Gastrocnemius medialis (tissue), 4 donors: ENCODE measurements around the gene ISOC2. TPM values are rescaled to one million over a fixed set of nuclear protein-coding genes. Genes with fewer than 3 reads are reported as not detected.

ENCODE experiments used
- ATAC-seq, 2 donors: fragments of 150-250 bp; one replicate each; pipeline ENCODE4 v1.9.1; 2016
- DNase-seq, 2 donors: peaks; one replicate each; pipeline ENCODE4 v3.0.0-alpha.2; 2019
- H3K27ac ChIP-seq, 4 donors: fragments of 200-600 bp; sonication (generic); 1 replicate in 1 of 4; 2 replicates in 3 of 4; pipeline ENCODE4 v1.5.1; 2016 to 2018; ENCODE audit warnings: mild to moderate bottlenecking in 2 of 4, moderate library complexity in 1 of 4
- H3K27me3 ChIP-seq, 3 donors: fragments of 200-600 bp; sonication (generic) in 2 of 3; 1 replicate in 1 of 3; 2 replicates in 2 of 3; pipeline versions ENCODE4 v1.5.1 to v1.6.0; 2016 to 2019; ENCODE audit warnings: mild to moderate bottlenecking in 1 of 3, moderate library complexity in 1 of 3
- H3K36me3 ChIP-seq, 2 donors: fragments of 200-600 bp; sonication (generic) in 1 of 2; one replicate each; pipeline ENCODE4 v1.5.1; 2017 to 2018
- H3K4me1 ChIP-seq, 2 donors: fragments of 200-600 bp; sonication (generic) in 1 of 2; one replicate each; pipeline ENCODE4 v1.5.1; 2016 to 2017; ENCODE audit warnings: mild to moderate bottlenecking in 2 of 2
- H3K4me3 ChIP-seq, 4 donors: fragments of 200-600 bp; sonication (generic) in 3 of 4; 1 replicate in 1 of 4; 2 replicates in 3 of 4; pipeline ENCODE4 v1.5.1; 2016 to 2019; ENCODE audit warnings: mild to moderate bottlenecking in 2 of 4
- H3K9me3 ChIP-seq, 3 donors: fragments of 200-600 bp; sonication (generic) in 2 of 3; 1 replicate in 1 of 3; 2 replicates in 2 of 3; pipeline ENCODE4 v1.5.1; 2016 to 2019
- POLR2A ChIP-seq, 2 donors: fragments of 450-650 bp; IDR thresholded peaks; one replicate each; pipeline ENCODE4 v1.6.1; 2017; ENCODE audit warnings: antibody characterized with exemption in 2 of 2, mild to moderate bottlenecking in 2 of 2, moderate library complexity in 2 of 2
- in situ Hi-C, 4 donors: fragments of 200-750 bp; cut with MboI; loops; one replicate each; pipeline versions ENCODE4 v1.15.0 to v1.8.0; 2017; ENCODE audit warnings: low sequenced_read_pairs in 4 of 4
- intact Hi-C: fragments of 100-400 bp; cut with DNase I; formaldehyde crosslinking; loops from one replicate; pipeline ENCODE4 v1.15.1; 2023; ENCODE audit warnings: low total_unique reads
- total RNA-seq, 4 donors: library from RNA; depleted of rRNA; stranded (reverse); fragments of >200 nt; gene quantifications; one replicate each; pipeline versions ENCODE4 v1.1.0 to v1.2.3, GENCODE V29; 2016
- TF ChIP-seq, protein P1 (sequence below), 5 experiments: fragments of 450-650 bp in 3 of 5; fragments of 200-600 bp in 2 of 5; sonication (generic) in 2 of 5; IDR thresholded peaks in 4 of 5; conservative IDR thresholded peaks in 1 of 5; 1 replicate in 4 of 5; 2 replicates in 1 of 5; pipeline ENCODE4 v1.5.1; 2016 to 2019; ENCODE audit warnings: antibody characterized with exemption in 5 of 5, mild to moderate bottlenecking in 3 of 5, moderate library complexity in 3 of 5

The ISOC2 gene
- total RNA-seq, 4 donors from 2014 or later, result 59.7 to 101 (median 88.7) TPM

DNA sequence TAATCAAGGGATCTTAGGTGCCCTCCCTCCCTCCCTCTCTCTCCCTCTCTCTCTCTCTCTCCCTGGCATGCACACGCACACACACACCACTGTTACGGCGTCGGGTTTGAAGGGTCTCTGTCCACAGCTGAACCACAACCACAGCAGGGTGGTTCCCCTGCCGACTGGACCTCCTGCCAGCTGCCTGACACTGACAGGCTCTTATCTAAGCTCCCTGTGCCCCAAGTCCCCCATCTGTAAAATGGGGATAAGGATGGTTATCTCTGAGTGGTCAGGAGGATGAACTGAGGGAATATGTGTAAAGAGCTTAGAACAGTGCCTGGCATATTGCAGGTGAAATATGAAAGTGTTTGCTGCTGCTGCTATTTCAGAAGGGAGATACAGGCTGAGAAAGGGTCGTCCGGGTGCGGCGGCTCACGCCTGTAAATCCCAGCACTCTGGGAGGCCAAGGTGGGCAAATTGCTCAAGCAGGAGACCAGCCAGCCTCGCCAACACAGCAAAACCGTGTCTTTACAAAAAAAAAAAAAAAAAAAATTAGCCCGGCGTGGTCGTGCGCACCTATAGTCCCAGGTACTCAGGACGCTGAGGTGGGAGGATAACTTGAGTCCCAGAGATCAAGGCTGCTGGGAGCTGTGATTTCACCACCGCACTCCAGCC, 17.5 kb downstream of the ISOC2 start:
- no peak for TF ChIP-seq POLR2A (IDR thresholded peaks at IDR 0.05)
- TF ChIP-seq, protein P1, sequence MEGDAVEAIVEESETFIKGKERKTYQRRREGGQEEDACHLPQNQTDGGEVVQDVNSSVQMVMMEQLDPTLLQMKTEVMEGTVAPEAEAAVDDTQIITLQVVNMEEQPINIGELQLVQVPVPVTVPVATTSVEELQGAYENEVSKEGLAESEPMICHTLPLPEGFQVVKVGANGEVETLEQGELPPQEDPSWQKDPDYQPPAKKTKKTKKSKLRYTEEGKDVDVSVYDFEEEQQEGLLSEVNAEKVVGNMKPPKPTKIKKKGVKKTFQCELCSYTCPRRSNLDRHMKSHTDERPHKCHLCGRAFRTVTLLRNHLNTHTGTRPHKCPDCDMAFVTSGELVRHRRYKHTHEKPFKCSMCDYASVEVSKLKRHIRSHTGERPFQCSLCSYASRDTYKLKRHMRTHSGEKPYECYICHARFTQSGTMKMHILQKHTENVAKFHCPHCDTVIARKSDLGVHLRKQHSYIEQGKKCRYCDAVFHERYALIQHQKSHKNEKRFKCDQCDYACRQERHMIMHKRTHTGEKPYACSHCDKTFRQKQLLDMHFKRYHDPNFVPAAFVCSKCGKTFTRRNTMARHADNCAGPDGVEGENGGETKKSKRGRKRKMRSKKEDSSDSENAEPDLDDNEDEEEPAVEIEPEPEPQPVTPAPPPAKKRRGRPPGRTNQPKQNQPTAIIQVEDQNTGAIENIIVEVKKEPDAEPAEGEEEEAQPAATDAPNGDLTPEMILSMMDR (IDR thresholded peaks at IDR 0.05 in 4 of 5, conservative IDR thresholded peaks at IDR 0.05 in 1 of 5), result no peak
- DNase-seq (no peak), ATAC-seq (no peak)
- Histone ChIP-seq H3K27ac (no peak overlapping the region), H3K4me1 (no peaks in the 10 kb centered on the region), H3K27me3 (peaks cover 63 to 78% (median 64%) of the 10 kb centered on the region in 3 donors), H3K9me3 (no peaks in the 10 kb centered on the region), H3K4me3 (no peak overlapping the region), H3K36me3 (no peaks in the 10 kb centered on the region)
- intact Hi-C loops, result no loop called here
- in situ Hi-C loops, result no loop called here

DNA sequence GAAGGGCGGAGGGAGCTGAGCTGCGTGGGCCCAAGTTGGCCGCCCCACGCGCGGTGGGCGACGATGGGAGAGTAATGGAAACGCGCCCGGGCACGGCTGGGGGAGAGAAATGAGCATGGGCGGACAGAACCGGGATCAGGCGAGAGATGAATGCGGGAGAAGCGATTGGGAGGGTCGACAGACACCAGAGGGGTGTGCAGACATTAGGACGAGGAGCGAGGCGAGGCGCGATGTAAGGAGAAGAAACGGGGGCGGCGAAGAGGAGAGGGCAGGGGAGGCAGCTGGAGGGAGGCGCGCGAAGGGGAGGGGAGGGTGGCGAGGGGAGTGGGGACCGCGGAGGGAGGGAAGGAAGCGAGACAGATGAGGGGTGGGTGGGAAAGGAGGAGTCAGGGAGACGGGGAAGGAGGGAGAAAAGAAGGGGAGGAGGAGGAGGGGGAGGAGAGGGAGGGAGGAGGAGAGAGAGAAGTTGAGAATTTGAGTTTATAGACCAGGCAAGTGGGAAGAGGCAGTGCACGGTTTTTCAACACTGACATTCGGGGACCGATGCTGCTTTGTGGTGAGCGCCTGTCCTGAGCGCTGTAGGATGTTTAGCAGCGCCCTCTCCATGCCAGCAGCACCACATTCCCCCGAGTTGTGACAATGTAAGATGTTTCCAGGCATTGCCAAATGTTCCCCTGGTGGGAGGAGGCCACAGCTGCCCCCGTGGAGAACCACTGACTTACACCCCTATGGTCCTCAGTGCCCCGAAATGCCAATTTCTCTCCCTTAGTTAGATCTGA, 18.2 kb downstream of the ISOC2 start, which contains the start of gene SHISA7:
Gene SHISA7, minus strand, starts transcription at position 256 of the 779 bp plus-strand sequence. CDS start 437 bp downstream, outside the sequence.
- no peaks in the 10 kb centered on the region for H3K4me1 ChIP-seq
- DNase-seq, result no peak
- no peaks in the 10 kb centered on the region for H3K36me3 ChIP-seq
- peaks cover 70 to 82% (median 70%) of the 10 kb centered on the region in 3 donors for H3K27me3 ChIP-seq
- H3K9me3 ChIP-seq, result no peaks in the 10 kb centered on the region
- intact Hi-C loops, result no loop called here
- TF ChIP-seq, protein P1 (IDR thresholded peaks at IDR 0.05 in 4 of 5, conservative IDR thresholded peaks at IDR 0.05 in 1 of 5), result no peak
- TF ChIP-seq POLR2A (IDR thresholded peaks at IDR 0.05), result no peak
- no peak for ATAC-seq
- in situ Hi-C loops, result no loop called here
- H3K27ac ChIP-seq, result no peak within 1 kb of the TSS
- no peak within 1 kb of the TSS for H3K4me3 ChIP-seq

DNA sequence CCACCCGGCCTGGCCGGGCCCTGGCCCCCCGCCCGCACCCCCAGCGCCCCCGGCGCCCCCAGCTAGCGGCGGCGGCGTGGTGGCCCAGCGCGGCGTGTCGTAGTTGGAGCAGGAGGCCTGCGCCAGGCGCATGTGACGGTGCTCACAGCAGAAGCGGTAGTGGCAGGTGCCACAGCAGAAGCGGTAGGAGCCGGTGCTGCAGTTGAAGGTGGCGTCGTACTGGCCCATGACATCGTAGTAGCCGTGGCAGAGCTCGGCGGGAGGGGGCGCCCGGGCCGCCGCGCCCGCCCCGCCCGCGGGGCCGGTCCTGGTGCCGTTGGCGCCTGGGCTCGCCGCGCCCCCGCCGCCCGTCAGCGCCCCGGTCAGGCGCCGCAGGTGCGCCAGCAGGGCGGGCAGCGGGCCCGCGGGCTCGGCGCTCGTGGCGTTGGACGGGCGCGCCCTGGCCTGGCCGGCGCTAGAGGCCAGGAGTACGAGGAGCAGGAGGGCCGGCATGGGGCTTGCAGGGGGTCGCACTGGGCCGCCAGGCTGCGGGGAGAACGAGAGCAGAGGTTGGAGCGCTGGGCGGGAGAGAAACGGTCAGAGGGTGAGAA, 19.0 kb downstream of the ISOC2 start:
- no peak for TF ChIP-seq POLR2A (IDR thresholded peaks at IDR 0.05)
- TF ChIP-seq, protein P1 (IDR thresholded peaks at IDR 0.05 in 4 of 5, conservative IDR thresholded peaks at IDR 0.05 in 1 of 5), result no peak
- ATAC-seq (no peak), DNase-seq (no peak)
- H3K9me3 ChIP-seq, result no peaks in the 10 kb centered on the region
- H3K27me3 ChIP-seq, result peaks cover 74 to 83% (median 77%) of the 10 kb centered on the region in 3 donors
- intact Hi-C loops, result no loop called here
- H3K4me1 ChIP-seq, result no peaks in the 10 kb centered on the region
- no peak overlapping the region for H3K4me3 ChIP-seq
- no peaks in the 10 kb centered on the region for H3K36me3 ChIP-seq
- in situ Hi-C loops, result no loop called here
- no peak overlapping the region for H3K27ac ChIP-seq

DNA sequence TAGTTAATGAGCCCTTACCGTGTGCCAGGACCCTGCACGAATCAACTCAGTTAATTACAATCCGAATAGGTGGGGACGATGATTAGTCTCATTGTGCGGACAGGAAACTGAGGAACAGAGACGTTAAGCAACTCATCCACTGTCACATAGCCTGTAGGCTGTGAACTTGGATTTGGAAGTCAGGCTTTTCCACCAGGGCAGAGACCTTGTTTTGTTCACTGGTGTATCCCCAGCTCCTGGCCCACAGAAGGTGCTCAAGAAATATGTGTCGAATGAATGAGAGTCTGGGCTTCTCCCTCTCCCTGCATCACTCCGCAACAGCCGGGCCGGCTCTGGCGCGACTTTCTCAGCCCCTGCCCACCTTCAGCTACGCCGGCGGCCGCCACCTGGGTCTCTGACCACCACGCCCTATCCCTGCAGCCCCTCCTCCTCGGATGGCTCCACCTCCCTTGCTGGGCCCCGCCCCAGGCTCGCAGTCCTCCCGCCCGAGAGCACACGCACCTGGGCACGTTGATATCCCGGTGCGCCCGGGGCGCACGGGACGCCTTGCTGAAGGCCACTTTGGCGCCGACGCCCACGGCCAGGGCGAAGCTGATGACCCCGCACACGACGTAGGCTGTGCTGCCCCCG, 19.6 kb downstream of the ISOC2 start:
- in situ Hi-C loops (no loop called here), intact Hi-C loops (no loop called here)
- H3K27me3 ChIP-seq, result peaks cover 69 to 81% (median 80%) of the 10 kb centered on the region in 3 donors
- no peaks in the 10 kb centered on the region for H3K4me1 ChIP-seq
- TF ChIP-seq, protein P1 (IDR thresholded peaks at IDR 0.05 in 4 of 5, conservative IDR thresholded peaks at IDR 0.05 in 1 of 5), result no peak
- no peak for TF ChIP-seq POLR2A (IDR thresholded peaks at IDR 0.05)
- DNase-seq (no peak), ATAC-seq (no peak)
- H3K27ac ChIP-seq, result no peak overlapping the region
- H3K36me3 ChIP-seq, result no peaks in the 10 kb centered on the region
- no peak overlapping the region for H3K4me3 ChIP-seq
- no peaks in the 10 kb centered on the region for H3K9me3 ChIP-seq
